DND-41 (cell line): Measurements from ENCODE around the gene TPGS2.

Experiments used
- ATAC-seq: fragments of 200-7000 bp; cut with Tn5 transposase; 3 replicates; pipeline ENCODE4 v1.9.1; 2021; ENCODE audit warnings: low read depth; ENCODE audit not compliant: insufficient read depth
- DNase-seq: peaks from one replicate; pipeline ENCODE4 v3.0.0-alpha.2; 2020
- H2AFZ ChIP-seq: 2 replicates; pipeline ENCODE4 v1.6.0; 2012; ENCODE audit warnings: low read depth, low read length
- H3K27ac ChIP-seq: 2 replicates; pipeline ENCODE4 v1.5.1; 2012; ENCODE audit warnings: low read length, inconsistent platforms
- H3K27me3 ChIP-seq: fragments of 200-600 bp; sonication (generic); 2 replicates; pipeline ENCODE4 v1.6.0; 2012; ENCODE audit warnings: low read length, mild to moderate bottlenecking, inconsistent platforms; ENCODE audit not compliant: insufficient read depth, poor library complexity
- H3K36me3 ChIP-seq: 2 replicates; pipeline ENCODE4 v1.5.1; 2012; ENCODE audit warnings: low read length, inconsistent platforms; ENCODE audit not compliant: insufficient read depth
- H3K4me1 ChIP-seq: 2 replicates; pipeline ENCODE4 v1.5.1; 2012; ENCODE audit warnings: mild to moderate bottlenecking, low read length; ENCODE audit not compliant: insufficient read depth
- H3K4me2 ChIP-seq: 2 replicates; pipeline ENCODE4 v1.6.0; 2012; ENCODE audit warnings: mild to moderate bottlenecking, moderate library complexity, low read length, inconsistent platforms; ENCODE audit not compliant: insufficient read depth
- H3K4me3 ChIP-seq, 2 experiments: fragments of 200-600 bp in 1 of 2; shearing (Covaris generic) in 1 of 2; 2 replicates each; pipeline ENCODE4 v1.5.1; 2012 to 2016; ENCODE audit warnings: inconsistent platforms in 2 of 2, low read length in 2 of 2, mild to moderate bottlenecking in 2 of 2, low read depth in 1 of 2, moderate library complexity in 1 of 2
- H3K79me2 ChIP-seq: 2 replicates; pipeline ENCODE4 v1.6.0; 2012; ENCODE audit warnings: low read length, inconsistent platforms; ENCODE audit not compliant: insufficient read depth
- H3K9ac ChIP-seq: 2 replicates; pipeline ENCODE4 v1.6.0; 2012; ENCODE audit warnings: low read depth, mild to moderate bottlenecking, inconsistent platforms, low read length, moderate library complexity
- H3K9me3 ChIP-seq: 2 replicates; pipeline ENCODE4 v1.5.1; 2012; ENCODE audit warnings: low read length, moderate library complexity, mild to moderate bottlenecking, inconsistent platforms; ENCODE audit not compliant: insufficient read depth, severe bottlenecking
- H4K20me1 ChIP-seq: 2 replicates; pipeline ENCODE4 v1.6.0; 2012; ENCODE audit warnings: low read length; ENCODE audit not compliant: insufficient read depth
- CTCF ChIP-seq: IDR thresholded peaks from 2 replicates; pipeline ENCODE4 v1.5.1; 2012; ENCODE audit warnings: borderline replicate concordance, low read length, moderate library complexity, mild to moderate bottlenecking; ENCODE audit not compliant: poor library complexity, severe bottlenecking; ENCODE audit errors: extremely low read depth
- EZH2 ChIP-seq: IDR thresholded peaks from 3 replicates; pipeline ENCODE4 v1.6.1; 2012; ENCODE audit warnings: borderline replicate concordance, low read depth, mild to moderate bottlenecking, moderate library complexity, low read length, inconsistent platforms; ENCODE audit not compliant: severe bottlenecking

TPGS2 gene

GRCh38 chr18:36805105-36805504 is 23.7 kb downstream of the TPGS2 start:
- ATAC-seq (no peak), DNase-seq (no peak)
- Histone ChIP-seq H3K36me3 (peaks cover 86% of the 10 kb centered on the region), H3K9me3 (no peaks in the 10 kb centered on the region), H3K27me3 (no peaks in the 10 kb centered on the region), H3K79me2 (peaks cover 6% of the 10 kb centered on the region), H3K27ac (no peak overlapping the region), H4K20me1 (peaks cover 9% of the 10 kb centered on the region; the same call in 1 of the 2 replicates), H3K4me1 (no peaks in the 10 kb centered on the region), H3K4me2 (no peak overlapping the region), H3K4me3 (no peak overlapping the region), H3K9ac (no peak overlapping the region), H2AFZ (no peak overlapping the region)
- TF ChIP-seq EZH2 (no peak), CTCF (no peak)

- ATAC-seq (no peak), DNase-seq (no peak)
- H3K27me3 ChIP-seq, result no peaks in the 10 kb centered on the region
- no peaks in the 10 kb centered on the region for H3K79me2 ChIP-seq
- H3K9me3 ChIP-seq, result no peaks in the 10 kb centered on the region
- no peaks in the 10 kb centered on the region for H4K20me1 ChIP-seq
- H2AFZ ChIP-seq, result no peak overlapping the region
- peaks cover 97% of the 10 kb centered on the region for H3K36me3 ChIP-seq
- no peak overlapping the region for H3K9ac ChIP-seq
- H3K4me1 ChIP-seq, result no peaks in the 10 kb centered on the region
- no peak for TF ChIP-seq EZH2
- TF ChIP-seq CTCF, result no peak
- no peak overlapping the region for H3K4me3 ChIP-seq
- H3K4me2 ChIP-seq, result no peak overlapping the region
- H3K27ac ChIP-seq, result no peak overlapping the region
Measured at GRCh38 chr18:36798738-36799473, 29.9 kb downstream of the TPGS2 start.

- TF ChIP-seq EZH2 (no peak), CTCF (no peak)
- H3K9me3 ChIP-seq, result no peaks in the 10 kb centered on the region
- no peaks in the 10 kb centered on the region for H3K4me1 ChIP-seq
- DNase-seq (no peak), ATAC-seq (no peak)
- no peaks in the 10 kb centered on the region for H3K79me2 ChIP-seq
- no peaks in the 10 kb centered on the region for H3K27me3 ChIP-seq
- H2AFZ ChIP-seq, result no peak overlapping the region
- no peak overlapping the region for H3K27ac ChIP-seq
- no peaks in the 10 kb centered on the region for H4K20me1 ChIP-seq
- no peak overlapping the region for H3K4me2 ChIP-seq
- no peak overlapping the region for H3K9ac ChIP-seq
- peaks cover 88% of the 10 kb centered on the region for H3K36me3 ChIP-seq
- no peak overlapping the region for H3K4me3 ChIP-seq
Measured at GRCh38 chr18:36792634-36793283, 36.0 kb downstream of the TPGS2 start.
